22Rv1 (cell line): ENCODE results near the gene ERFL.

Source experiments
- H3K27ac ChIP-seq: fragments of 450-650 bp; 2 replicates; pipeline ENCODE4 v1.5.1; 2017
- ZFX ChIP-seq: fragments of 450-650 bp; IDR thresholded peaks from 2 replicates; pipeline ENCODE4 v1.6.1; 2017; ENCODE audit warnings: antibody characterized with exemption, borderline replicate concordance
- TF ChIP-seq, protein P1 (sequence below): fragments of 450-650 bp; IDR thresholded peaks from 2 replicates; pipeline ENCODE4 v1.5.1; 2017; ENCODE audit warnings: mild to moderate bottlenecking

The ERFL gene

DNA sequence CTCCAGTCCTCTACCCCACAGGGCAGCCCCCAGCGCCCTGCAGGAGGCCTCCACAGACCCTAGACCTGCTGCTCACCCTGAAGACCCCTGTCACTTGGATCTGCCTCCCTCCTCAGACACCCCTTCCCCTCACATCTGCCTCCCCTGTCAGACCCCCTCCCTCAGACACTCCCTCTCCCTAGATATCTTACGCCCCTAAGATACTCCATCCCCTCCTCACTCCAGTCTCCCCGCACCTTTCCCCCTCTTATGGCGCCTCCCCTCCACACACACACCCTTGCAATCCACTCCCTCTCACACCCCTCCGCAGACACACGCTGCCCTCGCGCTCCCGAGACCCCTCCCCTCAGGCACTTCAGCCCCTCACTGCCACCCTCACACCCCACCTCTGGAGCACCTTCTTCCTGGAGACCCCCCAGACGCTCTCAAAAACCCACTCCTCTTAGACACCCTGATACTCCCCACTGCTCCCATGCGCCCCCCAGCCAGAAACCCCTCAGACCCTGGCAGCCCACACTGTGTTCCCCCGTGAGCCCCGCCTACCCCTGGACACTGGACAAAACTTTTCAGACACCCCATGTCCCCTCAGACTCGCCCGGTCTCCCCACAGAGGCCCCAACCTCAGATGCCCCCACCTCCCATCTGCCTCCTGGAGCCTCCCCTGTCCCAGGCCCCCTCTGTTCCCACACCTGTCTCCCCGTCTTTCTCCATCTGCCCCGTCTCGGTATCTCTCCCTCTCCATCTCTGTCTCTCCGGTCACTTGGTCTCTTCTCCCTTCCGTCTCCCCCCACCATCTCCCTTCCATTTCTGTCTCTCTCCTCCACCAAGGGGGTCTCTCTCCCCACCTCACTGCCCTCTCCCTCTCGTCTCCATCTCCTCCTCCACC, 14.5 kb downstream of the ERFL start:
- H3K27ac ChIP-seq: no peak overlapping the region
- TF ChIP-seq ZFX: no peak
- TF ChIP-seq, protein P1, sequence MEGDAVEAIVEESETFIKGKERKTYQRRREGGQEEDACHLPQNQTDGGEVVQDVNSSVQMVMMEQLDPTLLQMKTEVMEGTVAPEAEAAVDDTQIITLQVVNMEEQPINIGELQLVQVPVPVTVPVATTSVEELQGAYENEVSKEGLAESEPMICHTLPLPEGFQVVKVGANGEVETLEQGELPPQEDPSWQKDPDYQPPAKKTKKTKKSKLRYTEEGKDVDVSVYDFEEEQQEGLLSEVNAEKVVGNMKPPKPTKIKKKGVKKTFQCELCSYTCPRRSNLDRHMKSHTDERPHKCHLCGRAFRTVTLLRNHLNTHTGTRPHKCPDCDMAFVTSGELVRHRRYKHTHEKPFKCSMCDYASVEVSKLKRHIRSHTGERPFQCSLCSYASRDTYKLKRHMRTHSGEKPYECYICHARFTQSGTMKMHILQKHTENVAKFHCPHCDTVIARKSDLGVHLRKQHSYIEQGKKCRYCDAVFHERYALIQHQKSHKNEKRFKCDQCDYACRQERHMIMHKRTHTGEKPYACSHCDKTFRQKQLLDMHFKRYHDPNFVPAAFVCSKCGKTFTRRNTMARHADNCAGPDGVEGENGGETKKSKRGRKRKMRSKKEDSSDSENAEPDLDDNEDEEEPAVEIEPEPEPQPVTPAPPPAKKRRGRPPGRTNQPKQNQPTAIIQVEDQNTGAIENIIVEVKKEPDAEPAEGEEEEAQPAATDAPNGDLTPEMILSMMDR: no peak

DNA sequence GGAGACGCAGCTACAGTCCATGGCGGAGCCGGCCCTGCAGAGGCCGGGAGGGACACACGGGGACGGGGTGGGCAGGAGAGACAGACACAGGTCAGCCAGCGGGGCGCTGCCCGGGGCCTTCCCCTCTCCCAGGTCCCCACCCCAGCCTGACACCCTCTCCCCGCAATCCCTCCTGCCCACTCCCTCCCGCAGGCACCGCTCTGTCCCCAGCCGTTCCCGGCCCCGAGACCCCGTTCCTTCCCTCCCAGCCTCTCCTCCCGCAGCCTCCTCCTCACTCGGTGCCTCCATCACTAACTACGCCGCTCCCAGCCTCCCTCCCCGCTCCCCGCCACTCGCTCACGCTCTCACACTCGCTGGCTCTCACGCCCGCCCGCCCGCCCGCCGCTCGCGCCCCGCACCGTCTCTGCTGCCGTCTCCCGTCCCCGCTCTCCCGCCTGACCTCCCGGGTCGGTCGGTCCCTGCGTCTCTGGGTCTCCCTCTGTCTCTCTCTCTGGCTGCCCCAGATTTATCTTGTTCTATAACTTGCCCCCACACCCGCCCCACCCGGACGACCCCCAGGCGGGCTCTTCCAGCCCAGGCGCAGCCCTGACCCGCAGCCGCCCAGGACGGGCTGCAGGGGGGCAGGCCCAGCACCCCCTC, 15.2 kb downstream of the ERFL start:
- TF ChIP-seq ZFX: no peak
- no peak overlapping the region for H3K27ac ChIP-seq

DNA sequence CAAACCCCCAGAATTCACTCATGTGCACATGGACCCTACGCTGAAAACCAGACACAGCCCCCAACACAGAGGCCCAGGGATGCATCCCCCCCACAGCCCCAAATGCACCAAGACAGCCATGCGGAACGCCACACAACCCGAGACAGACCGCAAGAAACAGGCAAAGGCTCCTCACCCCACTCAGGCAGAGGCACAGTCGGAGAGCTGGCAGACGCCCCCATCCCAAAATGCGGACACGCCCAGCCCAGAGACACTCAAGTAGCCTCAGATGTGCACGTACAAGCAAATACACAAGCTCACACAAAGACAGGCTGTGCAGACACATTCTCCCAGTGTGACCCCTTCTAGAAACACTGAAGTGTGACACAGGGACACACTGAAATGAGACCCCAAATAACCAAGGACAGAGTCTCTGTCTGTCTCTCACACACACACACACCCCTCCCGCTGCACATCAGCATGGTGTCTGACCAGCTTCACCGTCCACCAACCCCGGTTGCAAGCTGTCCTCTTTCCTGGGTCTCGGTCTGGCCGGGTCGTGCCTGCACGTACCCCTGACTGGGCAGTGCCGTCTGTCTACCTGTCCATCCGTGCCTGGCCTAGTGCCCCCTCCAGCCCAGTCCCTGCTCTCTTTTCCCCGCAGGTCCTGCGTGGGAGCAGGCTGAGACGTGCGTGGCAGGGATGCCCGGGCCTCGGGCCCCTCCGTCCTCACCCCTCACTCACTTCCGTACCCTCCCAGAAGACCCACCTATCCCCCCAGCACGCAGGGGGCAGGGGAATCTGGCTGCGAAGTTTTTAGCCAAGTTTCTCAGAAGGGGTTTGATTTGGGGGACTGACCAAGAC, 16.1 kb downstream of the ERFL start:
- no peak overlapping the region for H3K27ac ChIP-seq
- TF ChIP-seq ZFX: no peak
- TF ChIP-seq, protein P1: no peak

DNA sequence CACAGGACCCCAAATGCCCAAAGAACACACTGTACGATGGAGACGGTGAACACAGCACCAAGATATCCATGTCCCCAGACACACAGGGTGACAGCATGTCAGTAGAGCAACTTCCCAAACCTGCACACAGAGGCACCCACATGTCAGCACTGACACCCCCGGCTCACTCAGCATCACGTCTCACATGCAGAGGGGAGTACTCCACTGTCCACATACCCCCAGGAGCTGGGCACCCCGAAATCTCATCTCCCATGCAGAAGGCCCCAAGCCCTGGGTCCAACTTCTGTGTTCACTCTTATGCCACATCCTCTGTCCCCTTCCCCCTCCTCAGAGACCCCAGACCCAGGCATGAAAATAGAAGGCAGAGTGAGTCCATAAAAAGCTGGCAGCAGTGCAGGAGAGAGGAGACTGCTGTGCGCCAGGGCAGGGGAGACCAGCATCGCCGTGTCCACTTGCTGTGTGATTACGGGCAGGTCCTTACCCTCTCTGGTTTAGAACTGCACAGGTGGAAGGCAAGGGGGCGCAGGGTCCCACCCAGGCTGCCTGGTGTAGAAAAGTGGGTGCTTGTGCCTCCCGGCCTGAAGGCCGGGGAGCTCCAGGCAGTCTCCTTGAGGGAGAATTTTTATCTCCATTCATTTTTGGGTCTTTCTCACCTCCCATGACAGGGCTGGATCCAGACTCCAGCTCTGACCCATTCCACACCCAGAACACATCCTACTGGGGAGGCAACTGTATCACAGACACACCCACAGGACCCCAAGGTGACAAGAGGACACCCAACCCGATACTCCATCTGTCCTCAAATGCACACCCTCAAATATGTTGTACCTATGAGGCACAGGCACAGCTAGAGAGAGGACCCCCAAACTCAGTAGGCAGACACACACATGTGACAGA, 17.0 kb downstream of the ERFL start:
- no peak overlapping the region for H3K27ac ChIP-seq
- TF ChIP-seq, protein P1: no peak
- TF ChIP-seq ZFX: no peak

DNA sequence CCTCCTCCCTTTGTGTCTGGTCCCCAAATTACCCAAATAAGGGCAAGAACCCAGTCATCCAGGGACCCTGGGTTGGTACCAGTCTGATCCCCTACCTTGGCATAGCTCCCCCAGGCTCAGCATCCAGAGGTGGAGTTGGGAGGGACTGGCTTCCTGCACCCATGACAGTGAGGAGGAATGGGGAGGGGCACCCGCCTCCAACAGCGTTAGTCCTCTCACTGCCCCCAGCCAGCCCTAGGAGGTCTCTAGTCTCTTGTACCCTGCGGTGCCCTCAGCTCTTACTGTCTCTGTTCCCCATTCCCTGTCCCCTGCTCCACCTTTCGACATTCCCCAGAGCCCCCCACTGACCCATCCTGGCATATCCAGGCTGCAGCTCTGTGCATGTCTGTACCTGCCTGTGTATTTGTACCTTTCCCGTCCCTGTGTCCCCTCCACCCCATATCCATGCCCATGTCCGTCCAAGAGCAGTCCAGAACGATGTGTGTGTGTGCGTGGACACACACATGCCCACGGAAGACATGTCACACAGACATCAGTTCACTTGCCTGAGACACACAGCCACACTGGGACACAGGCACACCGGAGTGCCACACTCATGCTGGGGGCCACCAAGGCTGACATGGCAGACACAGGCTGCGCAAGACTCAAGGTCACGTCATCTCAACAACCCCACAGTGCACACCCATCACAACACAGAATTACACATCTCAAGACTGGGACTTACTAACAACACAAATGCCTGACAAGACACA, 17.8 kb downstream of the ERFL start:
- TF ChIP-seq, protein P1: no peak
- TF ChIP-seq ZFX: no peak
- no peak overlapping the region for H3K27ac ChIP-seq

DNA sequence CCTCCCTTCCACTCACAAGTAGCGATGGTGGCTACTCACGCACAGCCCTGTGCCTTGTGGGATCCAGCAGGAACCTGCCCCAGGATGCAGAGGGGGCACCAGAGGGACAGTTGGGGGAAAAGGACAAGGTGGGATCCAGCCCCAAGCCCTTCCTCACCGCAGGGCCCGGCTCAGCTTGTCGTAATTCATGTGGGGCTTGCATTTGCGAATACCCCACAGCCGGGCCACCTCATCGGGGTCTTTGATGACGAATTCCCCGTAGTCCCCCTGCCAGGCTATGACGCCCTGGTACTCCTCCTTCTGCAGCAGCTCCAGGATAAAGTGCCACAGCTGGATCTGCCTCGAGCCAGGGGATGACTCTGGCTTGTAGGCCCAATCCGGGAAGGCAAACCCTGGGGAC, 18.5 kb downstream of the ERFL start:
- H3K27ac ChIP-seq: no peak overlapping the region
- no peak for TF ChIP-seq ZFX
- TF ChIP-seq, protein P1: no peak
